ENCODE measurements around the gene BCL7A. TPM values are rescaled to one million over a fixed set of nuclear protein-coding genes. Genes with fewer than 3 reads are reported as not detected.

The BCL7A gene
- total RNA-seq, 1 experiment from 2014 or later = 18.2 TPM

- Histone ChIP-seq H3T11ph (ENCODE audit: low read length) (no peak overlapping the region), H3K79me2 (ENCODE audit: insufficient read depth, low read length) (no peaks in the 10 kb centered on the region), H3K23me2 (ENCODE audit: insufficient read length, low read depth, low read length, poor library complexity, severe bottlenecking) (no peaks in the 10 kb centered on the region), H3K9me3 (ENCODE audit: control insufficient read depth, low read depth, low read length) (no peaks in the 10 kb centered on the region), H4K8ac (replicated peaks; ENCODE audit: insufficient read length, low read depth, low read length) (no peak overlapping the region), H3K23ac (ENCODE audit: insufficient read length, low read depth, low read length) (no peak overlapping the region), H3K27ac (ENCODE audit: insufficient read length, low read depth, low read length) (no peak overlapping the region), H2BK15ac (ENCODE audit: low read depth, low read length) (no peak overlapping the region), H3K27me3 (ENCODE audit: insufficient read depth, low read length) (no peaks in the 10 kb centered on the region), H3K79me1 (ENCODE audit: insufficient read depth, low read depth, low read length, poor library complexity, severe bottlenecking) (no peaks in the 10 kb centered on the region), H3K4ac (ENCODE audit: low read depth, low read length) (no peak overlapping the region), H4K91ac (ENCODE audit: insufficient read length, low read depth, low read length) (no peak overlapping the region), H3K9ac (ENCODE audit: extremely low read depth, insufficient read length, low read length) (no peak overlapping the region), H2BK5ac (ENCODE audit: insufficient read length, low read length) (no peak overlapping the region), H2BK120ac (ENCODE audit: low read depth, low read length, poor library complexity, severe bottlenecking) (no peak overlapping the region), H3K18ac (ENCODE audit: insufficient read length, low read depth, low read length) (no peak overlapping the region), H3K4me1 (ENCODE audit: insufficient read depth, low read length) (no peaks in the 10 kb centered on the region), H4K20me1 (ENCODE audit: control insufficient read depth, insufficient read depth, insufficient read length) (no peaks in the 10 kb centered on the region), H4K5ac (ENCODE audit: insufficient read length, low read depth, low read length) (no peak overlapping the region), H3K14ac (ENCODE audit: insufficient read depth, low read length) (no peak overlapping the region), H2AFZ (ENCODE audit: low read length) (no peak overlapping the region), H2AK5ac (ENCODE audit: insufficient read length, low read length) (no peak overlapping the region), H2BK20ac (ENCODE audit: low read depth, low read length, poor library complexity, severe bottlenecking) (no peak overlapping the region), H3K56ac (ENCODE audit: insufficient read length, low read depth, low read length) (no peak overlapping the region), H3K4me2 (ENCODE audit: insufficient read depth, insufficient read length, low read length) (no peak overlapping the region), H2BK12ac (ENCODE audit: insufficient read length, low read depth, low read length) (no peak overlapping the region)
- H3K36me3 Mint-ChIP-seq (ENCODE audit: insufficient read depth in 1 of 3, low read depth in 3 of 3) = peaks cover 4 to 43% (median 43%) of the 10 kb centered on the region in 3 experiments; a peak in 6 of 7 replicates
- no peak overlapping the region for H3K27ac Mint-ChIP-seq
- peaks cover 0 to 4% of the 10 kb centered on the region in 2 experiments; a peak in 3 of 4 replicates for H3K4me1 Mint-ChIP-seq
- DNase-seq = no peak
- no peak for TF ChIP-seq CTCF (conservative IDR thresholded peaks at IDR 0.05)
- H3K4me3 Mint-ChIP-seq = no peak overlapping the region
- no peaks in the 10 kb centered on the region; the same call in 1 of the 2 replicates for H3K27me3 Mint-ChIP-seq (ENCODE audit: low read depth)
- no peaks in the 10 kb centered on the region for H3K9me3 Mint-ChIP-seq
- WGBS (ENCODE audit: extremely low coverage, insufficient read length, low lambda C conversion rate) = no CpG with 5 or more reads among the region's 2 CpGs
Observed at GRCh38 chr12:122052285-122052684, 30.6 kb downstream of the BCL7A start.

Measured in H9 (cell line).